Activated CD4-positive, CD25-positive, alpha-beta regulatory T cell treated with anti-CD3 and anti-CD28 coated beads, Interleukin-2, amount 50 U/mL, for 16 hours (primary cell): Measurements from ENCODE around the gene NDUFS6.

Experiments
- DNase-seq: peaks from one replicate; pipeline ENCODE4 v3.0.0-alpha.2; 2020; ENCODE audit warnings: low read depth, low spot score

Gene NDUFS6

GRCh38 chr5:1765141-1765879, 35.9 kb upstream of the NDUFS6 start:
- no peak for DNase-seq

DNA sequence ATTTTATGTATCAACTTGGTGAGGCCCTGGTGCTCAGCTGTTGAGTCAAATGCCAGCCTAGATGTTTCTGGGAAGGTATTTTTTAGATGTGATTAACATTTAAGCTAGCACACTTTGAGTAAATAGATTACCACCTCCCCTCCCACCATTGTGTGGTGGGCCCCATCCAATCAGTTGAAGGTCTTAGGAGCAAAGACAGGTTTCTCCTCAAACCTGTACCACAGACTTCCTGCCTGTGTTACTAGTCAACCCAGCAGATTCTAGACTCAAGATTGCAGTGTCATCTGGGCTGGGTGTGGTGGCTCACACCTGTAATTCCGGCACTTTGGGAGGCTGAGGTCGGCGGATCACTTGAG, 35.3 kb upstream of the NDUFS6 start:
- no peak for DNase-seq

DNA sequence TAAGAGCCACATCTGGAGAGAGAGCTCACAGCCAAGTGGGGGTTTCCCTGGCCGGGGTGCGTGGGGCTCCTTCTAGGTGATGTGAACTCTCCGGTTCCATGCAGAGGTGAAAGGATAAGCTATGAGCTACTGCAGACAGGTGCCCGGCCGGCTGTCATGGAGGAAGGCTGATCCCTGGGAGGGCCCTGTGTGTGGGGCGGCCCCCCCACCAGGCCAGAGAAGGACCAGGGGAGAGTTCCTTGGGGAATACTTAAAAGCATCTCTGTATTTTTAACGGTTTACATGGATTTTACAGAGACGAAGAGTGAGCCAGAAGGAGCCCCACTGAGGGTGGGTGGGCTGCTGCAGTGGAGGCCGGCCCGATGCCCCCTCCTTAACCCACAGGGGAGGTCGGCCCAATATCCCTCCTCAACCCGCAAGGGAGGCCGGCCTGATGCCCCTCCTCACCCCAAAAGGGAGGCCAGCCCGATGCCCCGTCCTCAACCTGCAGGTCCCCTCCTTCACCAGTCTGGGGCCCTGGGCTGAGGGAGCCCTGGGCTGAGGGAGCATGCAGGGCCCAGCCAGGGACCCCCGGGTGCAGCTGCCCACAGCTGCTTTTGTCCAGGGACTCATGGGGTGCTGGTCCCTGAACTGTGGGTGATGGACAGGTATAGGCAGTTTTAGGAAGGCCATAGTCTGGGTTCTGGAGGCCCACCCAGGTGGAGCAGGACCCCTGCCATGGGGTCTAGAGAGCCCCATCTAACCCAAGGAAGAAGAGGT, 33.5 kb upstream of the NDUFS6 start:
- DNase-seq, result no peak

GRCh38 chr5:1768283-1769000, 32.8 kb upstream of the NDUFS6 start:
- DNase-seq, result no peak

DNA sequence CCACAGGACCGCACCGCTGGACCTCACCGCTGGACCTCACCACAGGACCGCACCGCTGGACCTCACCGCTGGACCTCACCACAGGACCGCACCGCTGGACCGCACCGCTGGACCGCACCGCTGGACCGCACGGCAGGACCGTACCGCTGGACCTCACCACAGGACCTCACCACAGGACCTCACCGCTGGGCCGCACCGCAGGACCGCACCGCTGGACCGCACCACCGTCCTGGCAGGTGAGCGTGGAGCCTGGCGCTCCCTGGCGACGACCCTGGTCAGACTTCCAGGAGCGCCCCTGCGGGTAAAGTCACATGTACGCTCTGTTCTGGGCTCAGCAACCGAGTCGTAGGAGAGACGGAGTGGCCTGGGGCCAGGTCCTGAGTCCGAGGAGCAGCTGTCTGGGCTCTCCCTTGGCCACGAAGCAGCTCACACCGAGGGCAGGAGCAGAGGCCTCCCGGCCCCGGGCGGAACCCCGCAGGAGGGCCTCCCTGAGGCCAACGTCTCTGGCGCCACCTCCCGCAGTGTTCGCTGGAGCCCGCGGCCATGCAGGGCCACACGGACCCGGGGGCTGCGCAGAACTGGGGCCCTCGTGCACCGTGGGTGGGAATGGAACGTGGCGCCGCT, 32.1 kb upstream of the NDUFS6 start:
- no peak for DNase-seq

DNA sequence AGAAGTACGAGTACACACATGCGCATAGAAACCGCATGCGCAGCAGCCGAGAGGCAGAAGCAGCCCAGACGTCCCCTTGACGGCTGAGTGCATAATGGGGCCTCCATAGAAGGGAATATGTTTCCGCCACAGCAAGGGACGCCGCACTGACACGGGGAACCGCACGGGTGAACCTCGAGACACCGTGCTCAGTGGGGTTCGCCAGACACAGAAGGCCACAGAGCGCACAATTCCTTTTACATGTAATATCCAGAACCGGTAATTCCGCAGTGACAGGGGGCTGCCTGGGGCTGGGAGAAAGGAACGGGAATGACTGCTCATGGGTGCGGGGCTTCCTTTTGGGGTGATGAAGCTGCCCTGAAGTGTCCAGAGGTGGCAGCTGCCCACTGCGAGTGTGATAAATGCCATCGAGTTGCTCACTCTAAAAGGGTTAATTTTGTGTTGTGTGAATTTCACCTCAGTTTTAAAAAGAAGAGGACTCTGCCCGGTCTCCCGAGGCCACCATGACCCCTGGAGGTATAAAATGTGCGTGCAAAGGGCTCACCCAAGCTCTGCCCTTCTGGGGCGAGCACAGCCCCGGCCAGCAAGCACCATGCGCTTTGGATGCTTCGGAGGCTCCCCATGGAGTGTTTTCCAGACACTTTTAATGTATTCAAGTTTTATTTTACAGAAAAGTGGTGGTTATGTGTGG, 31.3 kb upstream of the NDUFS6 start:
- no peak for DNase-seq

GRCh38 chr5:1770443-1770802, 30.8 kb upstream of the NDUFS6 start:
- DNase-seq, result no peak

- no peak for DNase-seq
These were observed 29.8 kb upstream of the NDUFS6 start for GRCh38 chr5:1771149-1772065.

DNA sequence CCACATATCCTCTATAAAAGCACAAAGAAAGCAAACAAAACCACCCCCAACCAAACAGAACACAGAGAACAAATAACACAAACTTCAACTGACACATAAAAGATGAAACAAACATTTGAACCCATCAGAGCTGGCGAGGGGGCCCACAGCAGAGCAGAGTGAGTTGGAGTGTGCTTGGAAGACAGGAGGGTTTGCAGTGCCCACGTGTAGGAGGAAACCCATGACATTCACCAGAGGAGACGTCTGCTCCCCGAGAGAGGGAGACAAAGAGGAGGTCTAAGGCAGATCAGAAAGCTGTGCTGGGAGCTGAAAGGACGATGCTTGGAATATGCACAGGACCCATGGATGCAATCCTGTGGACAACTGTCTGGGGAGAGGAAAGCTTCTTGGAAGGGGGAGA, 28.6 kb upstream of the NDUFS6 start:
- DNase-seq, result no peak

GRCh38 chr5:1776831-1777230, 24.4 kb upstream of the NDUFS6 start:
- DNase-seq, result no peak

DNA sequence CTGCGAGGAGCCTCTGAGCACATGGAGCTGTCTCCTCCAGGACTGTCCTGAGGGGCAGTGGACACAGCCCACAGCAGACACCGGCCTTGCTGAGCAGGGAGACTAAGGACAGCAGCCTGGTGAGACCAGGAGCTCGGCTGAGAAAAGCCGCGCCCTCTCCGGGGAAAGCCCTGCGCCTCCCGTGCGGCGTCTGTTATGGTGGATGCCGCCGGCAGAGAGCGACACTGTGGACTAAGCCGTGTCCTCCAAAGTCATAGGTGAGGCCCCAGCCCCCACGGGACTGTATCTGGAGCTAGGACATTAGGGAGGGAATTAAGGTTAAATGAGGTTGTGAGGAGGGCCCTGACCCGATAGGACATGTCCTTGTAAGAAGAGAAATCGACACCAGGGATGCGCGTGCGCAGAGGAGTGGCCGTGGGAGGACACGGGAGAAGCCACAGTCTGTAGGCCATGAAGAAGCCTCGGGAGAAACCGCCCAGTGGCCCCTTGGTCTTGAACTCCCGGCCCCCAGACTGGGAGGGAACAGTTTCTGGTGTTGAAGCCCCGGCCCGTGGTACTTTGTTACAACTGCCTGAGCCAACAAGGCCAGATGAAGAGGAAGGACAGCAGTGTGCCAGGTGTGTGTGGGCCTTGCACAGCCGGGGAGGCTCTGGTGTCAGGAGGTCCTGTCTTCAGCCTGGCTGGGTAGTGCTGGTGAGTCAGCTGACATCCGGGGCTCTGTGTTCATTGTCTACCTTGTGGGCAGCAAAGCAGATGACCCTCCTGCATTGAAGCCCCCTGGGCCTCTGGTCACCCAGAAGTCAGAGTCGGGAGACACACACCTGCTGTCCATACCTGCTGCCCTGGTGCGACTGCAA, 23.7 kb upstream of the NDUFS6 start:
- DNase-seq, result no peak

DNA sequence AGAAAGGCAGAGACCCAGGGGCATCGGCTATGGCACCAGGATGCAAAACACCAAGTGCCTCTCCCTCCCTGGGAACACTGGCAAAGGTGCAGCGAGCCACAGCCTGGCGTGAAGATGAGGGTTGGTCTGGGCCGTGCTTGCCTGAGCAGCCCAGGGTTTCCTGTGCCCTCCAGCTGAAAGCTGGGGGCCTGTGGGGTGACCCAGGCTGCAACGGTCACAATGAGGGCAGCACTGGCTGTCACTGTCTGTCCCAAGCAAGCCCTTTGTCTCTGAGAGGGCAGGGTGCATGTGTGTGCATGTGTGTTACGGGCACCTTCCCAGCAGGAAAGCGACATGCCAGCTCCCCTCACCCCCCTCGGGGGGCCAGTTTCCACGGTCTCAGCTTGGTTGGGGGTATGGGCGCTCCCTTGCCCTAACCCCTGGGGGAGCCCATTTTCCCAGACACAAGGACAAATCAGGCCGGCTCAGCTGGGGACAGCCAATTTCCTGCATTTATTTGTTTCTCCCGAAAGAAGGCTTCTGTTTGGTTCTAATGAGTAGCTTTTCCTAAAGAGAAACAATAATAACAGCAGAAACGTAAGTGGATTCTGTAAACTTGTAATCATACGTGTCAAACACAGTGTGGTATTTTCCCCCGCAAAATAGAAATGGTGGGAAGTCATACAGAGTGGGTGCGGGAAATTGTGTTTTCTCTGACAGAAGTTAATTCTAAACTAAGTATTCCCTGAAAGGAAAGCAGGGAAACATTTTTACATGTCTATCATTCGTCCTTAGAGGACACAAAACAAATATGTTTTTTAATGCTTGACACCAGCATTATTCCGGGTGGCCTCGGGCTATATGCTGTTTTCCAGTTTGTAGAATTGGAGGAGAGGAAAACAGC, 22.8 kb upstream of the NDUFS6 start:
- no peak for DNase-seq

- DNase-seq, result no peak
These were observed 22.1 kb upstream of the NDUFS6 start for GRCh38 chr5:1779021-1779680.

GRCh38 chr5:1779782-1780613, 21.2 kb upstream of the NDUFS6 start:
- DNase-seq, result no peak

DNA sequence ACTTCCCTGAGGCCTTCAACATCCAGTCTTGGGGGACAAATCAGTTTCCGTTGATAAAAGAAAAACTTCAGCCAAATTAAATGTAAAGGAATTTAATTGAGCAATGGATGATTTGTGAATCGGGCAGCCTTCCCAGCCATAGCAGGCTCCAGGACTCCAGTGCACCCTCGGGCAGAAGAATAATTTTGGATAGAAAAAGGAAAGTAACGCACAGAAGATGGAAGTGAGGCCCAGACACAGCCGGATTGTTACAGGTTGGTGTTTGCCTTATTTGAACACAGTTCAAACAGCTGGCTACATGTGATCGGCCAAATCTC, 20.6 kb upstream of the NDUFS6 start:
- DNase-seq, result no peak

DNA sequence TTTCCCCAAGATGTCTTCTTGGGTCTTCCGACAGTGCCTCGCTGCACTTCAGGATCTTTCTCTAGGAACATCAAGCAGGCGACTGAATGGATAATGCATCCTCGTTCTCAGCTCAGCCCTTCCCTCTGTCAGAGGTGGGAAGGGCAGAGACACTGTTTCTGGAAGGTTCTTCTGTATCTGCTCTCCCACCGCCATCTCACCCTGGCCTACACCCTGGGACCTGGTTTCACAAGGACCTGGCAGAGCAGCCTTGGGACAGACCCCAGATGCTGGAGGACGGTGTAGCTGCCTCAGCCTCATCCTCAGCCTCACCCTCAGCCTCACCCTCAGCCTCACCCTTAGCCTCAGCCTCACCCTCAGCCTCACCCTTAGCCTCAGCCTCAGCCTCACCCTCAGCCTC, 20.1 kb upstream of the NDUFS6 start:
- DNase-seq, result no peak

GRCh38 chr5:1781726-1782384, 19.4 kb upstream of the NDUFS6 start:
- DNase-seq, result no peak
